WTC11 (cell line): Measurements from ENCODE around the gene RAPGEF2.

ENCODE experiments used
- ARID4B ChIP-seq: sonication (generic); formaldehyde crosslinking; IDR thresholded peaks from 2 replicates; pipeline ENCODE4 v1.8.0; 2023; ENCODE audit warnings: missing genetic modification reagents, mild to moderate bottlenecking, borderline replicate concordance
- ATF1 ChIP-seq: sonication (generic); formaldehyde crosslinking; IDR thresholded peaks from 2 replicates; pipeline ENCODE4 v1.8.1; 2023; ENCODE audit warnings: mild to moderate bottlenecking, moderate library complexity, missing genetic modification reagents
- ATF3 ChIP-seq: sonication (generic); formaldehyde crosslinking; conservative IDR thresholded peaks from 2 replicates; pipeline ENCODE4 v1.8.1; 2022; ENCODE audit warnings: mild to moderate bottlenecking, missing genetic modification reagents
- CREM ChIP-seq: sonication (generic); formaldehyde crosslinking; IDR thresholded peaks from 2 replicates; pipeline ENCODE4 v1.8.1; 2022; ENCODE audit warnings: mild to moderate bottlenecking, missing genetic modification reagents, moderate library complexity
- CTCF ChIP-seq: fragments of 200-600 bp; IDR thresholded peaks from 2 replicates; pipeline ENCODE4 v1.8.0; 2022; ENCODE audit warnings: antibody characterized with exemption
- E2F5 ChIP-seq: sonication (generic); formaldehyde crosslinking; IDR thresholded peaks from 2 replicates; pipeline ENCODE4 v1.8.1; 2022; ENCODE audit warnings: mild to moderate bottlenecking, moderate library complexity, missing genetic modification reagents
- FOXJ3 ChIP-seq: sonication (generic); formaldehyde crosslinking; IDR thresholded peaks from 2 replicates; pipeline ENCODE4 v1.9.0; 2021; ENCODE audit warnings: missing genetic modification reagents, mild to moderate bottlenecking, borderline replicate concordance
- JAZF1 ChIP-seq: fragments of 250-450 bp; sonication (Bioruptor Pico); IDR thresholded peaks from 2 replicates; pipeline ENCODE4 v1.9.0; 2021; ENCODE audit warnings: moderate library complexity, mild to moderate bottlenecking, inconsistent platforms
- KAT7 ChIP-seq: sonication (generic); formaldehyde crosslinking; IDR thresholded peaks from 2 replicates; pipeline ENCODE4 v1.8.1; 2023; ENCODE audit warnings: missing genetic modification reagents, mild to moderate bottlenecking, borderline replicate concordance
- NR3C1 ChIP-seq: sonication (generic); formaldehyde crosslinking; conservative IDR thresholded peaks from 2 replicates; pipeline ENCODE4 v1.8.1; 2023; ENCODE audit warnings: low read depth, mild to moderate bottlenecking, missing genetic modification reagents
- SP1 ChIP-seq: sonication (generic); formaldehyde crosslinking; conservative IDR thresholded peaks from 2 replicates; pipeline ENCODE4 v1.8.1; 2022; ENCODE audit warnings: missing genetic modification reagents
- ZNF121 ChIP-seq: sonication (generic); formaldehyde crosslinking; IDR thresholded peaks from 2 replicates; pipeline ENCODE4 v1.8.0; 2023; ENCODE audit warnings: missing genetic modification reagents
- ZNF263 ChIP-seq: sonication (generic); formaldehyde crosslinking; IDR thresholded peaks from 2 replicates; pipeline ENCODE4 v1.8.1; 2022; ENCODE audit warnings: low read depth, mild to moderate bottlenecking, moderate library complexity, missing genetic modification reagents
- TF ChIP-seq, protein P1 (sequence below): sonication (generic); formaldehyde crosslinking; IDR thresholded peaks from 2 replicates; pipeline ENCODE4 v1.8.0; 2022; ENCODE audit warnings: mild to moderate bottlenecking, missing genetic modification reagents

DNA sequence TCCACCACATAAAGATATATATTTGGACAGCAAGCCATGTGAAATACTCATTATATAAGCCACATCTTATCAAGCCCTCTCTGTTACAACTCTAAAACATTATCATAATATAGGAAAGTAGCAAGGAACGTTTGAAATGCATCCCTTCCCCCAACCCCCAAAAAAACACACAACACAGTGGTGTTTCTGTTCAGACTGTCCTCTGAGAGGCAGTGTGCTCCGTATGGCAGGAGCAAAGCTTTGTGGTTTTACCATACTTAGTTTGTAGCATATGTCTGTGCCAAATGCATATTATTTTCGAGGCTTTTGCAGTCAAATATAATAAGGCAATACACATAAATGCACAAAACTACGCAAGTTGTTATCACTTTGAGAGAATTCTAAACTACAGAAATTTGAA, 194.2 kb downstream of the RAPGEF2 start:
- TF ChIP-seq CTCF (no peak), ATF3 (no peak), ZNF121 (CRISPR knock-in tag) (no peak), SP1 (CRISPR knock-in tag) (no peak), CREM (CRISPR knock-in tag) (no peak), ZNF263 (CRISPR knock-in tag) (no peak), NR3C1 (CRISPR knock-in tag) (no peak), FOXJ3 (CRISPR knock-in tag) (no peak), ARID4B (CRISPR knock-in tag) (no peak), JAZF1 (CRISPR knock-in tag) (no peak), E2F5 (CRISPR knock-in tag) (no peak), KAT7 (CRISPR knock-in tag) (no peak), ATF1 (CRISPR knock-in tag) (no peak)
- TF ChIP-seq, protein P1, sequence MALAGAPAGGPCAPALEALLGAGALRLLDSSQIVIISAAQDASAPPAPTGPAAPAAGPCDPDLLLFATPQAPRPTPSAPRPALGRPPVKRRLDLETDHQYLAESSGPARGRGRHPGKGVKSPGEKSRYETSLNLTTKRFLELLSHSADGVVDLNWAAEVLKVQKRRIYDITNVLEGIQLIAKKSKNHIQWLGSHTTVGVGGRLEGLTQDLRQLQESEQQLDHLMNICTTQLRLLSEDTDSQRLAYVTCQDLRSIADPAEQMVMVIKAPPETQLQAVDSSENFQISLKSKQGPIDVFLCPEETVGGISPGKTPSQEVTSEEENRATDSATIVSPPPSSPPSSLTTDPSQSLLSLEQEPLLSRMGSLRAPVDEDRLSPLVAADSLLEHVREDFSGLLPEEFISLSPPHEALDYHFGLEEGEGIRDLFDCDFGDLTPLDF: no peak
